Eye (tissue), 1 donor: ENCODE data around the gene PRKCA.

Source experiments
- DNase-seq: peaks from one replicate; pipeline ENCODE4 v3.0.0-alpha.2; 2015

PRKCA gene

DNA sequence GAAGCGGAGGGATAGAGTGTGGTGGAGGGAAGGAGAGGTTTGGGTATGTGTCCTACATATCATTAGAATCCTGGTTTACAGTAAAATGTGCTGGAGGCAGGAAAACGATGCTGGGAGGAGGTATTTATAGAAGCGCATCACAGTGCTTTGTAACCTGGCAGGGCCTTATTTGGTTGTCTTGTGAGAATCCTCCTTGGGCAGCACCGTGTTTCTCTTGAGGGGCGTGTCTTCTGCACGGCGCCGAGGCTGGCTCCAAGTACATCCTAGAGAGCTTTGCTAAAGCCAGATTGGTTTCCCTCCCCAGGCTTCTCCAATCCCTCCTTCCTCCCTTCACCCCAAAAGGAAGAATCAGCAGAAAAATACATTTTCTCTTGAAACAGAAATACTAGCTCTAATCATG is 556.9 kb downstream of the PRKCA start:
- no peak for DNase-seq

- DNase-seq, result no peak
These were observed 557.8 kb downstream of the PRKCA start for GRCh38 chr17:66860204-66860603.
